HL-60 (cell line): ENCODE measurements around the gene PTF1A.

Experiments used
- DNase-seq, 2 experiments: peaks; one replicate each; pipeline ENCODE4 v3.0.0-alpha.2; 2010 to 2020; ENCODE audit warnings: low read depth in 1 of 2, low spot score in 1 of 2
- H3K27ac ChIP-seq: fragments of 250-450 bp; sonication (Bioruptor Pico); replicated peaks from 2 replicates; pipeline ENCODE4 v1.5.1; 2020; ENCODE audit warnings: mild to moderate bottlenecking, moderate library complexity
- H3K27me3 ChIP-seq: fragments of 250-450 bp; sonication (Bioruptor Pico); 2 replicates; pipeline ENCODE4 v1.5.1; 2021; ENCODE audit warnings: mild to moderate bottlenecking, moderate library complexity; ENCODE audit not compliant: insufficient read depth, poor library complexity, severe bottlenecking
- H3K4me3 ChIP-seq: replicated peaks from 2 replicates; pipeline ENCODE4 v1.5.1; 2011; ENCODE audit warnings: mild to moderate bottlenecking, control low read depth, low read length; ENCODE audit not compliant: insufficient read depth
- CTCF ChIP-seq: IDR thresholded peaks from one replicate; pipeline ENCODE4 v1.5.1; 2011; ENCODE audit warnings: low read length, control low read depth, inconsistent platforms; ENCODE audit not compliant: insufficient read depth
- GABPA ChIP-seq: IDR thresholded peaks from 2 replicates; pipeline ENCODE4 v1.6.1; 2012; ENCODE audit warnings: low read depth
- POLR2AphosphoS5 ChIP-seq: IDR thresholded peaks from 2 replicates; pipeline ENCODE4 v1.6.1; 2012; ENCODE audit warnings: low read depth
- SPI1 ChIP-seq: IDR thresholded peaks from 2 replicates; pipeline ENCODE4 v1.6.1; 2012; ENCODE audit warnings: low read depth, mild to moderate bottlenecking, borderline replicate concordance
- TF ChIP-seq, protein P1 (sequence below): IDR thresholded peaks from 2 replicates; pipeline ENCODE4 v1.6.1; 2012; ENCODE audit warnings: low read depth; ENCODE audit not compliant: insufficient replicate concordance

PTF1A gene

GRCh38 chr10:23156447-23157150, 35.5 kb upstream of the PTF1A start:
- H3K27me3 ChIP-seq = no peaks in the 10 kb centered on the region
- no peak overlapping the region for H3K4me3 ChIP-seq
- TF ChIP-seq CTCF (no peak), SPI1 (no peak), POLR2AphosphoS5 (no peak), GABPA (no peak)
- TF ChIP-seq, protein P1, sequence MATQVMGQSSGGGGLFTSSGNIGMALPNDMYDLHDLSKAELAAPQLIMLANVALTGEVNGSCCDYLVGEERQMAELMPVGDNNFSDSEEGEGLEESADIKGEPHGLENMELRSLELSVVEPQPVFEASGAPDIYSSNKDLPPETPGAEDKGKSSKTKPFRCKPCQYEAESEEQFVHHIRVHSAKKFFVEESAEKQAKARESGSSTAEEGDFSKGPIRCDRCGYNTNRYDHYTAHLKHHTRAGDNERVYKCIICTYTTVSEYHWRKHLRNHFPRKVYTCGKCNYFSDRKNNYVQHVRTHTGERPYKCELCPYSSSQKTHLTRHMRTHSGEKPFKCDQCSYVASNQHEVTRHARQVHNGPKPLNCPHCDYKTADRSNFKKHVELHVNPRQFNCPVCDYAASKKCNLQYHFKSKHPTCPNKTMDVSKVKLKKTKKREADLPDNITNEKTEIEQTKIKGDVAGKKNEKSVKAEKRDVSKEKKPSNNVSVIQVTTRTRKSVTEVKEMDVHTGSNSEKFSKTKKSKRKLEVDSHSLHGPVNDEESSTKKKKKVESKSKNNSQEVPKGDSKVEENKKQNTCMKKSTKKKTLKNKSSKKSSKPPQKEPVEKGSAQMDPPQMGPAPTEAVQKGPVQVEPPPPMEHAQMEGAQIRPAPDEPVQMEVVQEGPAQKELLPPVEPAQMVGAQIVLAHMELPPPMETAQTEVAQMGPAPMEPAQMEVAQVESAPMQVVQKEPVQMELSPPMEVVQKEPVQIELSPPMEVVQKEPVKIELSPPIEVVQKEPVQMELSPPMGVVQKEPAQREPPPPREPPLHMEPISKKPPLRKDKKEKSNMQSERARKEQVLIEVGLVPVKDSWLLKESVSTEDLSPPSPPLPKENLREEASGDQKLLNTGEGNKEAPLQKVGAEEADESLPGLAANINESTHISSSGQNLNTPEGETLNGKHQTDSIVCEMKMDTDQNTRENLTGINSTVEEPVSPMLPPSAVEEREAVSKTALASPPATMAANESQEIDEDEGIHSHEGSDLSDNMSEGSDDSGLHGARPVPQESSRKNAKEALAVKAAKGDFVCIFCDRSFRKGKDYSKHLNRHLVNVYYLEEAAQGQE = no peak
- DNase-seq = no peak
- H3K27ac ChIP-seq = no peak overlapping the region

DNA sequence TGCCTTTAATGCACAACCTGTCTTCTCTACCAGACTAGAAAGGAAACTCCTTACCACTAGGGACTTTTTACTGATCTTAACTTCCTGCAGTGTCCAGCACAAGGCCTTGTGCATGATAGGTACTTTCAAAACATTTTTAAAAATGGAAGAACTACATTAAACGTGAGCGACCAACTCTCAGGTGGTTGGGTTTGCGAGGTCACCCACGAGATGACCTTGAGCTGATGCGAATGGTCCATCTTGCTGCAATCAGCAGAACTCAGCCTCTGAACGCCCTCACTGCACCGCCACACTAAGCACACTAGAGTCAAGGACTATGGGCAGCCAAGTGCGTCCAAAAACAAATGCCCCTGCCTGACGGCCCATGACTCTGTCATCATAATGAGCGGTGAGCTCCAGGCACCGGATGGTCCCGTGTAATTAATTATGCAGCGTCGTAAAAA, 34.9 kb upstream of the PTF1A start:
- no peaks in the 10 kb centered on the region for H3K27me3 ChIP-seq
- TF ChIP-seq GABPA (no peak), SPI1 (no peak), POLR2AphosphoS5 (no peak), CTCF (no peak)
- TF ChIP-seq, protein P1 = no peak
- DNase-seq = no peak

DNA sequence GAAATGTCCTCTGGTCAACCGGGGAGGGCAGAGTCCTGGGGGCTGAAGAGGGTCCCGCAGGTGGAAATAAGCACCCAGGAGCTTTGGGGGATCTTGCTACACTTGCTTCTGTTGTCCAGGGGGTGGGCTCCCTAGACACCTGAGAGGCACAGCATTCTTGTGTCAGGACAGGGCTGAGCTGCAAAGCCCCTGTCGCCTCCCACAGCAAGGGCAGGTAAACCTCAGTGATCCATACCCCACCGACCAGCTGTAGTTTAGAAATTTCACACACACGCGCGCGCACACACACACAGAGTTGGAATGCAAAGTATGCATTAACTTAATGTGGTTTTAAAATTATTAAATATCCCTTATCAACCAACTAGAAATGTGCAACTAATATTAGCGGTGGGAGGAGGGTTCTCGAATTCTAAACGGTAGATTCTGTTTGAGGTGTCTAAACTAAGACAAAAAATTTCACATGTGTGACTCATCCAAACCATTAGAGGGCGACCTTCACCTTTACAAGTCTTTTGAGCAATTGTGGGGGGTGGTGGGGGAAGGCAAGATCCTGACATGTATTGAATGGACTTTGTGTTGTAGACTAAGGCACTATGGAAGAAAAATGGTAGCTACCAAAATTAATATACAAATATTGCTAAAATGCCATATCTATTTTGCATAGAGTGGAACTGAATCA, 34.3 kb upstream of the PTF1A start:
- Histone ChIP-seq H3K27me3 (no peaks in the 10 kb centered on the region), H3K27ac (no peak overlapping the region), H3K4me3 (no peak overlapping the region)
- peak in 1 of 2 experiments; percentile 1 for DNase-seq
- TF ChIP-seq SPI1 (no peak), POLR2AphosphoS5 (no peak), CTCF (no peak), GABPA (no peak)
- TF ChIP-seq, protein P1 = no peak

More for the DNA sequence above, 34.9 kb upstream of the PTF1A start:
- Histone ChIP-seq H3K4me3 (no peak overlapping the region), H3K27ac (no peak overlapping the region)
